Frontal cortex (tissue), 1 donor: ENCODE measurements around the gene HMG20B. TPM values are rescaled to one million over a fixed set of nuclear protein-coding genes. Genes with fewer than 3 reads are reported as not detected.

Source experiments
- small RNA-seq: library from RNA; depleted of rRNA; stranded (forward); fragments of <200 nt; gene quantifications from one replicate; pipeline ENCODE3, GENCODE V24; 2014
- total RNA-seq: library from RNA; depleted of rRNA; stranded (reverse); fragments of >200 nt; gene quantifications from one replicate; pipeline ENCODE4 v1.2.3, GENCODE V29; 2014

The HMG20B gene
- total RNA-seq, 1 donor from 2014 or later, result 13.9 TPM

Small RNA genes within 50 kb of the gene (small RNA-seq; reads per million reads assigned to genes)
- not detected for gene AC005786.1

Other genes starting within 250 kb of the HMG20B start
- 1.2 TPM for gene NFIC, start 206.4 kb upstream of the HMG20B start, total RNA-seq
- not detected for gene SMIM24, start 92.4 kb upstream of the HMG20B start, total RNA-seq
- gene SMIM44, start 89.5 kb upstream of the HMG20B start, total RNA-seq, result not detected
- 11.8 TPM for gene DOHH, start 72.3 kb upstream of the HMG20B start, total RNA-seq
- 31.0 TPM for gene FZR1, start 66.6 kb upstream of the HMG20B start, total RNA-seq
- gene TEKTIP1, start 33.8 kb upstream of the HMG20B start, total RNA-seq, result 0.41 TPM
- gene MFSD12, start 15.4 kb upstream of the HMG20B start, total RNA-seq, result 35.9 TPM
- under 0.01 TPM for gene GIPC3, start 12.5 kb downstream of the HMG20B start, total RNA-seq
- gene TBXA2R, start 33.9 kb downstream of the HMG20B start, total RNA-seq, result 0.41 TPM
- 21.6 TPM for gene CACTIN, start 53.8 kb downstream of the HMG20B start, total RNA-seq
- 15.1 TPM for gene PIP5K1C, start 127.5 kb downstream of the HMG20B start, total RNA-seq
- not detected for gene TJP3, start 135.4 kb downstream of the HMG20B start, total RNA-seq
- gene APBA3, start 188.7 kb downstream of the HMG20B start, total RNA-seq, result 12.6 TPM
- 21.6 TPM for gene MRPL54, start 189.7 kb downstream of the HMG20B start, total RNA-seq
- gene RAX2, start 199.3 kb downstream of the HMG20B start, total RNA-seq, result under 0.01 TPM
- gene MATK, start 213.4 kb downstream of the HMG20B start, total RNA-seq, result 15.5 TPM